H1 (cell line): ENCODE measurements around the gene TMPRSS13. TPM values are rescaled to one million over a fixed set of nuclear protein-coding genes. Genes with fewer than 3 reads are reported as not detected.
"Not testable (repeated sequence)": the region's sequence is repeated elsewhere in the genome, so short reads cannot be mapped to it uniquely, and the experiment has no call there.

Experiments
- CTCF ChIA-PET: fragments of 300-600 bp; sonication (Branson Sonifier 250); formaldehyde crosslinking; loops from one replicate; lab custom pipeline; 2021; ENCODE audit not compliant: partially characterized antibody; lab: Charles Lee
- POLR2A ChIA-PET: fragments of 300-600 bp; sonication (Branson Sonifier 250); formaldehyde crosslinking; loops from one replicate; lab custom pipeline; 2021; ENCODE audit warnings: inconsistent platforms; ENCODE audit not compliant: partially characterized antibody; lab: Charles Lee
- DNase-seq, 2 experiments: peaks; one replicate each; pipeline versions ENCODE4 v3.0.0 to v3.0.0-alpha.2; 2010 to 2022; ENCODE audit warnings: low spot score in 2 of 2, low read depth in 1 of 2, mixed read lengths in 1 of 2
- FAIRE-seq: peaks from 2 replicates; lab custom pipeline; 2011; peaks lifted over from hg19 to GRCh38; lab: Jason Lieb, UNC
- H2AFZ ChIP-seq: 2 replicates; pipeline ENCODE4 v1.8.1; 2012; ENCODE audit warnings: low read length, inconsistent platforms
- H2AK5ac ChIP-seq: 2 replicates; pipeline ENCODE4 v1.6.1; 2013; ENCODE audit warnings: low read depth, low read length
- H2BK120ac ChIP-seq: replicated peaks from 2 replicates; pipeline ENCODE3; 2013; ENCODE audit warnings: low read depth, low read length, inconsistent platforms
- H2BK12ac ChIP-seq: 2 replicates; pipeline ENCODE4 v1.6.1; 2013; ENCODE audit warnings: low read depth, low read length
- H2BK15ac ChIP-seq: 2 replicates; pipeline ENCODE4 v1.6.1; 2013; ENCODE audit warnings: low read length
- H2BK20ac ChIP-seq: 2 replicates; pipeline ENCODE4 v1.6.1; 2013; ENCODE audit warnings: low read length
- H2BK5ac ChIP-seq: 2 replicates; pipeline ENCODE4 v1.6.1; 2013; ENCODE audit warnings: low read depth, low read length
- H3K14ac ChIP-seq: 2 replicates; pipeline ENCODE4 v1.6.1; 2013; ENCODE audit warnings: inconsistent platforms; ENCODE audit not compliant: insufficient read length
- H3K18ac ChIP-seq: 2 replicates; pipeline ENCODE4 v1.6.1; 2013; ENCODE audit warnings: low read length; ENCODE audit errors: extremely low read depth
- H3K23ac ChIP-seq: 2 replicates; pipeline ENCODE4 v1.6.1; 2013; ENCODE audit warnings: inconsistent platforms; ENCODE audit not compliant: insufficient read length
- H3K23me2 ChIP-seq: 2 replicates; pipeline ENCODE4 v1.6.1; 2013; ENCODE audit warnings: low read depth, low read length
- H3K27ac ChIP-seq: 2 replicates; pipeline ENCODE4 v1.6.1; 2011; ENCODE audit warnings: low read depth, low read length, inconsistent platforms
- H3K27me3 ChIP-seq, 4 experiments: replicated peaks in 1 of 4; 1 replicate in 1 of 4; 2 replicates in 3 of 4; pipeline versions ENCODE4 v1.6.1 to v1.8.1; 2011 to 2013; ENCODE audit warnings: low read length in 3 of 4, mild to moderate bottlenecking in 3 of 4, inconsistent platforms in 2 of 4, mixed read lengths in 2 of 4, moderate library complexity in 1 of 4; ENCODE audit not compliant: control insufficient read depth in 3 of 4, insufficient read depth in 3 of 4; ENCODE audit errors: extremely low read depth in 1 of 4
- H3K36me3 ChIP-seq, 4 experiments: 2 replicates each; pipeline versions ENCODE4 v1.6.1 to v1.8.1; 2011 to 2013; ENCODE audit warnings: mild to moderate bottlenecking in 4 of 4, low read length in 3 of 4, moderate library complexity in 2 of 4, control low read depth in 1 of 4, inconsistent platforms in 1 of 4; ENCODE audit not compliant: insufficient read depth in 4 of 4, control insufficient read depth in 2 of 4
- H3K4ac ChIP-seq: replicated peaks from 2 replicates; pipeline ENCODE3; 2013; ENCODE audit warnings: low read length, low read depth, mixed read lengths, inconsistent platforms; ENCODE audit not compliant: insufficient read length
- H3K4me1 ChIP-seq, 4 experiments: replicated peaks in 1 of 4; 1 replicate in 1 of 4; 2 replicates in 3 of 4; pipeline versions ENCODE4 v1.6.1 to v1.8.1; 2011 to 2013; ENCODE audit warnings: low read length in 3 of 4, inconsistent platforms in 2 of 4, mixed read lengths in 1 of 4; ENCODE audit not compliant: insufficient read depth in 4 of 4, control insufficient read depth in 3 of 4
- H3K4me2 ChIP-seq, 2 experiments: 2 replicates each; pipeline versions ENCODE4 v1.6.1 to v1.8.1; 2011 to 2013; ENCODE audit warnings: low read depth in 2 of 2, low read length in 2 of 2, control low read depth in 1 of 2, inconsistent platforms in 1 of 2, mild to moderate bottlenecking in 1 of 2; ENCODE audit not compliant: insufficient read depth in 1 of 2
- H3K4me3 ChIP-seq, 4 experiments: fragments of 200-600, 300-600 bp in 1 of 4; sonication (generic), shearing (Covaris generic), sonication (Bioruptor Twin) in 1 of 4; 2 replicates each; pipeline versions ENCODE4 v1.5.1 to v1.8.1; 2011 to 2016; ENCODE audit warnings: low read length in 4 of 4, low read depth in 3 of 4, control low read depth in 2 of 4, inconsistent platforms in 2 of 4, mild to moderate bottlenecking in 2 of 4, mixed read lengths in 1 of 4, moderate library complexity in 1 of 4; ENCODE audit not compliant: insufficient read depth in 2 of 4; ENCODE audit errors: extremely low read depth in 1 of 4
- H3K56ac ChIP-seq: replicated peaks from 2 replicates; pipeline ENCODE3; 2013; ENCODE audit warnings: low read depth, mild to moderate bottlenecking, mixed read lengths, low read length, inconsistent platforms; ENCODE audit not compliant: insufficient read length
- H3K79me1 ChIP-seq: 2 replicates; pipeline ENCODE4 v1.6.1; 2013; ENCODE audit warnings: low read depth, low read length, control low read depth
- H3K79me2 ChIP-seq, 2 experiments: 2 replicates each; pipeline versions ENCODE4 v1.6.1 to v1.8.1; 2012 to 2013; ENCODE audit warnings: low read length in 2 of 2, mild to moderate bottlenecking in 2 of 2, inconsistent platforms in 1 of 2; ENCODE audit not compliant: insufficient read depth in 2 of 2, control insufficient read depth in 1 of 2
- H3K9ac ChIP-seq, 4 experiments: replicated peaks in 1 of 4; 1 replicate in 1 of 4; 2 replicates in 3 of 4; pipeline versions ENCODE4 v1.6.1 to v1.8.1; 2011 to 2013; ENCODE audit warnings: low read depth in 3 of 4, low read length in 3 of 4, control low read depth in 2 of 4, mild to moderate bottlenecking in 2 of 4, moderate library complexity in 2 of 4, inconsistent platforms in 1 of 4; ENCODE audit errors: extremely low read depth in 1 of 4
- H3K9me3 ChIP-seq, 2 experiments: 2 replicates each; pipeline versions ENCODE4 v1.6.1 to v1.8.1; 2012 to 2013; ENCODE audit warnings: mild to moderate bottlenecking in 2 of 2, moderate library complexity in 2 of 2, control low read depth in 1 of 2, inconsistent platforms in 1 of 2, low read depth in 1 of 2, low read length in 1 of 2, mixed read lengths in 1 of 2; ENCODE audit not compliant: insufficient read depth in 2 of 2
- H4K20me1 ChIP-seq, 2 experiments: replicated peaks in 1 of 2; 2 replicates each; pipeline versions ENCODE3 to v1.8.1; 2011 to 2013; ENCODE audit warnings: inconsistent platforms in 2 of 2, low read length in 2 of 2, mild to moderate bottlenecking in 1 of 2; ENCODE audit not compliant: insufficient read depth in 2 of 2, control insufficient read depth in 1 of 2
- H4K5ac ChIP-seq: 2 replicates; pipeline ENCODE4 v1.6.1; 2013; ENCODE audit warnings: low read length, low read depth, mixed read lengths, inconsistent platforms; ENCODE audit not compliant: insufficient read length
- H4K8ac ChIP-seq: 2 replicates; pipeline ENCODE4 v1.8.0; 2013; ENCODE audit warnings: mild to moderate bottlenecking, moderate library complexity, low read length, inconsistent platforms; ENCODE audit not compliant: insufficient read depth; ENCODE audit errors: extremely low read depth
- H4K91ac ChIP-seq: replicated peaks from 2 replicates; pipeline ENCODE3; 2013; ENCODE audit warnings: low read length, mixed read lengths, inconsistent platforms; ENCODE audit not compliant: insufficient read length
- WGBS, 2 experiments: shearing (Covaris generic) in 1 of 2; methylation state at CpG; one replicate each; pipeline versions ENCODE4 v1.1.6 to v1.1.7; 2013 to 2015; ENCODE audit warnings: low lambda C conversion rate in 2 of 2, mixed read lengths in 2 of 2, inconsistent platforms in 1 of 2, low coverage in 1 of 2, missing lambda C conversion rate in 1 of 2; ENCODE audit not compliant: insufficient replicate concordance in 2 of 2, insufficient coverage in 1 of 2, insufficient read length in 1 of 2; ENCODE audit errors: extremely low coverage in 1 of 2, missing lambda C conversion rate in 1 of 2; 5-methylcytosine and 5-hydroxymethylcytosine counted together
- polyA plus RNA-seq, 7 experiments: library from polyadenylated mRNA; depleted of rRNA in 3 of 7; stranded (reverse) in 5 of 7; unstranded in 2 of 7; fragments of >200 nt in 5 of 7; fragments of 200-250 nt in 2 of 7; gene quantifications; 1 replicate in 5 of 7; 2 replicates in 1 of 7; 4 replicates in 1 of 7; pipeline versions ENCODE4 v1.2.1 to v1.2.3, GENCODE V29; 2011 to 2013; ENCODE audit warnings: missing spikeins in 2 of 7, mixed read lengths in 2 of 7
- total RNA-seq: library from RNA; stranded (reverse); fragmentation: NEBNext Ultra II Directional; extraction: Animal tissue kit (Norgen Biotek cat#: 25700); gene quantifications from 2 replicates; pipeline ENCODE4 v1.2.1, GENCODE V29; 2021

The TMPRSS13 gene
- total and polyA plus RNA-seq, 2 of the 8 experiments (the other 6 are each of a cell fraction or from before 2014, with no cell fraction given), result 0.61 to 0.79 TPM

DNA sequence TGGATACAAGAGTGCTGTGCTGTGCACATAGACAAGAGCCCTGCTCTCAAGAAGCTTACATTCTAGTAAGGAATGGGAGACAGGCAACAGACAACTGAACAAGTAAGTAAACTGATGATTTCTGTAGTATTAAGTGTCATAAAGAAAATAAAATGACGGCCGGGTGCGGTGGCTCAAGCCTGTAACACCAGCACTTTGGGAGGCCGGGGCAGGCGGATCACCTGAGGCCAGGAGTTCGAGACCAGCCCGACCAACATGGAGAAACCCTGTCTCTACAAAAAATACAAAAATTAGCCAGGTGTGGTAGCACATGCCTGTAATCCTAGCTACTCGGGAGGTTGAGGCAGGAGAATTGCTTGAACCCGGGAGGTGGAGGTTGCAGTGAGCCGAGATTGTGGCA, 18.5 kb upstream of the TMPRSS13 start:
- H3K23ac ChIP-seq, H3K27me3 ChIP-seq, H3K4me1 ChIP-seq, H2BK20ac ChIP-seq, H2BK120ac ChIP-seq, FAIRE-seq, H2BK5ac ChIP-seq, H3K79me1 ChIP-seq, H3K23me2 ChIP-seq, H2BK12ac ChIP-seq, DNase-seq, H3K79me2 ChIP-seq, POLR2A ChIA-PET, H2AFZ ChIP-seq, H3K9ac ChIP-seq, H3K18ac ChIP-seq, H3K14ac ChIP-seq, H4K5ac ChIP-seq, H2AK5ac ChIP-seq, H4K20me1 ChIP-seq, H3K27ac ChIP-seq, H4K91ac ChIP-seq, H3K4ac ChIP-seq, H3K36me3 ChIP-seq, H3K56ac ChIP-seq, H3K4me2 ChIP-seq, H3K4me3 ChIP-seq, H2BK15ac ChIP-seq, H4K8ac ChIP-seq, H3K9me3 ChIP-seq: not testable (repeated sequence)
- CTCF ChIA-PET, result interaction anchor here (0.7 to 12.4 kb wide), 41 partner anchors 8 to 522 kb away, joined by 3 to 173 read pairs (median 11); partner anchors contain the start of genes FXYD2, FXYD6 and TMPRSS13
- 84% methylated on average over 10 of the region's 10 CpGs; no CpG with 5 or more reads in 1 of the 2 experiments for WGBS, 2 experiments
